OCI-LY3 (cell line): ENCODE results near the gene MEF2B.

ENCODE experiments used
- CTCF ChIP-seq: fragments of 200-600, 300-600 bp; sonication (generic); IDR thresholded peaks from 2 replicates; pipeline ENCODE4 v1.5.1; 2014; ENCODE audit warnings: antibody characterized with exemption, low read length, low read depth
- EZH2phosphoT487 ChIP-seq: fragments of 200-600 bp; shearing (Covaris generic); IDR thresholded peaks from 2 replicates; pipeline ENCODE4 v1.6.1; 2018; ENCODE audit warnings: antibody characterized with exemption, mixed run types, low read depth

GRCh38 chr19:19111967-19112580 lies 58.0 kb downstream of the MEF2B start:
- TF ChIP-seq CTCF, result no peak
- TF ChIP-seq EZH2phosphoT487, result no peak
